Measurements from ENCODE around the gene SVIL. TPM values are rescaled to one million over a fixed set of nuclear protein-coding genes. Genes with fewer than 3 reads are reported as not detected.

SVIL gene
- total RNA-seq, 1 donor from 2014 or later = 25.1 TPM

DNA sequence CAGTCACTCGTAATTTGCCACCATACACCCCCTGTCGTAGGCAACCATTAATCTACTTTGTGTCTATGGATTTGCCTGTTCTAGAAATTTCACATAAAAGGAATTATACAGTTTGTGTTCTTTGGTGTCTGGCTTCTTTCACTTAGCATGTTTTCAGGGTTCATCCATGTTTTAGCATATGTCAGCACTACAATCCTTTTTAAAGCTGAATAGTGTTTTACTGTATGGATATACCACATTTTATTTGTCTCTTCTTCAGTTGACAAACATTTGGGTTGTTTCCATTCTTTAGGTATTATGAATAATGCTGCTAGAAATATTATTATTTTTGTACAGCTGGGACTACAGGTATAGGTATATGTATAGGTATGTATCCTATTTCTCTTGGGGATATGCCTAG is 17.4 kb upstream of the SVIL start:
- no peaks in the 10 kb centered on the region for H3F3A ChIP-seq (ENCODE audit: low read depth)
- peaks cover 6% of the 10 kb centered on the region for H3K36me3 ChIP-seq
- peaks cover 58% of the 10 kb centered on the region for H3K36me3 Mint-ChIP-seq
- H2AFZ ChIP-seq (replicated peaks) = no peak overlapping the region
- peaks cover 7% of the 10 kb centered on the region for H3K4me1 ChIP-seq
- H3K27me3 ChIP-seq = no peaks in the 10 kb centered on the region
- no peaks in the 10 kb centered on the region for H4K20me1 ChIP-seq (ENCODE audit: low read depth)
- no peak overlapping the region for H3K27ac ChIP-seq
- no peak overlapping the region for H3K27ac Mint-ChIP-seq
- no peaks in the 10 kb centered on the region for H3K9me3 ChIP-seq (ENCODE audit: low read depth)
- H3K4me2 ChIP-seq = no peak overlapping the region
- peaks cover 47% of the 10 kb centered on the region for H3K9me3 Mint-ChIP-seq
- H3K4me3 ChIP-seq = no peak overlapping the region
- DNase-seq (ENCODE audit: low spot score) = no peak
- H3K4me1 Mint-ChIP-seq = peaks cover 8% of the 10 kb centered on the region
- no peaks in the 10 kb centered on the region for H3K27me3 Mint-ChIP-seq (ENCODE audit: insufficient read depth, low read depth)
- H3K79me2 ChIP-seq (ENCODE audit: low read depth) = no peaks in the 10 kb centered on the region
- no peak overlapping the region for H3K4me3 Mint-ChIP-seq
- TF ChIP-seq, protein P1, sequence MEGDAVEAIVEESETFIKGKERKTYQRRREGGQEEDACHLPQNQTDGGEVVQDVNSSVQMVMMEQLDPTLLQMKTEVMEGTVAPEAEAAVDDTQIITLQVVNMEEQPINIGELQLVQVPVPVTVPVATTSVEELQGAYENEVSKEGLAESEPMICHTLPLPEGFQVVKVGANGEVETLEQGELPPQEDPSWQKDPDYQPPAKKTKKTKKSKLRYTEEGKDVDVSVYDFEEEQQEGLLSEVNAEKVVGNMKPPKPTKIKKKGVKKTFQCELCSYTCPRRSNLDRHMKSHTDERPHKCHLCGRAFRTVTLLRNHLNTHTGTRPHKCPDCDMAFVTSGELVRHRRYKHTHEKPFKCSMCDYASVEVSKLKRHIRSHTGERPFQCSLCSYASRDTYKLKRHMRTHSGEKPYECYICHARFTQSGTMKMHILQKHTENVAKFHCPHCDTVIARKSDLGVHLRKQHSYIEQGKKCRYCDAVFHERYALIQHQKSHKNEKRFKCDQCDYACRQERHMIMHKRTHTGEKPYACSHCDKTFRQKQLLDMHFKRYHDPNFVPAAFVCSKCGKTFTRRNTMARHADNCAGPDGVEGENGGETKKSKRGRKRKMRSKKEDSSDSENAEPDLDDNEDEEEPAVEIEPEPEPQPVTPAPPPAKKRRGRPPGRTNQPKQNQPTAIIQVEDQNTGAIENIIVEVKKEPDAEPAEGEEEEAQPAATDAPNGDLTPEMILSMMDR (IDR thresholded peaks at IDR 0.05) = no peak
- no peak for TF ChIP-seq EZH2phosphoT487 (IDR thresholded peaks at IDR 0.05)
- TF ChIP-seq EZH2 (IDR thresholded peaks at IDR 0.05) = no peak
- H3K9ac ChIP-seq = no peak overlapping the region

DNA sequence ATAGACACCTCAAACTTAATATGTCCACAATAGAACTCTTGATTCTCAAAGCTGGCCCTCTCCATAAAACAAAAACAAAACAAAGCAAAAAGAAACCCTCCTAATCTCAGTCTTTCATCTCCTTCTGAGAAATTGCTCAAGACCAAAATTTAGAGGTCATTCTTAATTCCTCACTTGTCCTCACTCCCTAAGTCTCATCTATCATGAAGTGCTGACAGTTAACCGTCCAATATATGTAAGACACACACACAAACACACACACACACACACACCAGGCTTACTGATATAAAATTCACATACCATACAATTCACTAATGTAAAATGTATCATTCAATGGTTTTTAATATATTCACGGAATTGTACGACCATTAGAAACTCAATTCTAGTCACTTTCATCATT is 17.0 kb upstream of the SVIL start:
- Histone ChIP-seq H3K79me2 (ENCODE audit: low read depth) (no peaks in the 10 kb centered on the region), H3K36me3 (peaks cover 2% of the 10 kb centered on the region), H4K20me1 (ENCODE audit: low read depth) (no peaks in the 10 kb centered on the region), H3K4me3 (no peak overlapping the region), H3K9me3 (ENCODE audit: low read depth) (no peaks in the 10 kb centered on the region), H2AFZ (replicated peaks) (no peak overlapping the region), H3K27me3 (no peaks in the 10 kb centered on the region), H3K4me1 (peaks cover 7% of the 10 kb centered on the region), H3K9ac (no peak overlapping the region), H3F3A (ENCODE audit: low read depth) (no peaks in the 10 kb centered on the region), H3K27ac (no peak overlapping the region), H3K4me2 (no peak overlapping the region)
- H3K4me1 Mint-ChIP-seq = peaks cover 11% of the 10 kb centered on the region
- H3K9me3 Mint-ChIP-seq = peaks cover 43% of the 10 kb centered on the region
- DNase-seq (ENCODE audit: low spot score) = no peak
- H3K36me3 Mint-ChIP-seq = peaks cover 54% of the 10 kb centered on the region
- H3K27ac Mint-ChIP-seq = no peak overlapping the region
- no peak overlapping the region for H3K4me3 Mint-ChIP-seq
- TF ChIP-seq, protein P1 (IDR thresholded peaks at IDR 0.05) = no peak
- no peak for TF ChIP-seq EZH2 (IDR thresholded peaks at IDR 0.05)
- TF ChIP-seq EZH2phosphoT487 (IDR thresholded peaks at IDR 0.05) = no peak
- no peaks in the 10 kb centered on the region for H3K27me3 Mint-ChIP-seq (ENCODE audit: insufficient read depth, low read depth)

DNA sequence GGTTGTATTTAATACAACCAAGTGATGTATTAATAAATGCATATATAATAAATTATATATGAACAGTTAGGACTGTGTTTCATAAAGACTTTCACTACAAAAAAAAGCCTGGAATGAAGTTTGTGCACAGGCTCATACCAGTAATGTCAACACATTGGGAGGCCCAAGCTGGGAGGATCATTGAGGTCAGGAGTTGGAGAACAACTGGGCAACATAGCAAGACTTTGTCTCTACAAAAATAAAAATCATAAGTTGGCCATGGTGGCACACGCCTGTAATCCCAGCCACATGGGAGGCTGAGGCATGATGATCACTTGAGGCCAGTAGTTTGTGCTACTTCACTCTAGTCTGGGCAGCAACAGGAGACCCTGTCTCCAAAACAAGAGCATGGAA is 15.8 kb upstream of the SVIL start:
- Histone ChIP-seq H2AFZ (replicated peaks) (no peak overlapping the region), H3K4me3 (no peak overlapping the region), H3F3A (ENCODE audit: low read depth) (no peaks in the 10 kb centered on the region), H3K4me1 (peaks cover 18% of the 10 kb centered on the region), H3K4me2 (no peak overlapping the region), H3K36me3 (no peaks in the 10 kb centered on the region), H4K20me1 (ENCODE audit: low read depth) (no peaks in the 10 kb centered on the region), H3K79me2 (ENCODE audit: low read depth) (no peaks in the 10 kb centered on the region), H3K9ac (no peak overlapping the region), H3K27ac (no peak overlapping the region), H3K27me3 (no peaks in the 10 kb centered on the region), H3K9me3 (ENCODE audit: low read depth) (no peaks in the 10 kb centered on the region)
- Mint-ChIP-seq H3K4me1 (peaks cover 22% of the 10 kb centered on the region), H3K36me3 (peaks cover 44% of the 10 kb centered on the region), H3K9me3 (peaks cover 34% of the 10 kb centered on the region), H3K4me3 (no peak overlapping the region), H3K27ac (no peak overlapping the region), H3K27me3 (ENCODE audit: insufficient read depth, low read depth) (no peaks in the 10 kb centered on the region)
- no peak for DNase-seq (ENCODE audit: low spot score)
- TF ChIP-seq, protein P1 (IDR thresholded peaks at IDR 0.05) = no peak
- TF ChIP-seq EZH2phosphoT487 (IDR thresholded peaks at IDR 0.05) = no peak
- TF ChIP-seq EZH2 (IDR thresholded peaks at IDR 0.05) = no peak
